Heart left ventricle (tissue), 16 donors: ENCODE data around the gene COL16A1. TPM values are rescaled to one million over a fixed set of nuclear protein-coding genes. Genes with fewer than 3 reads are reported as not detected.

Experiments
- ATAC-seq, 4 donors: fragments of 200-7000 bp; cut with Tn5 transposase; one replicate each; pipeline ENCODE4 v1.9.1; 2020 to 2022; ENCODE audit warnings: moderate library complexity in 4 of 4, mild to moderate bottlenecking in 3 of 4, moderate number of reproducible peaks in 1 of 4
- DNase-seq, 5 donors: peaks; one replicate each; pipeline ENCODE4 v3.0.0-alpha.2; 2020
- H3K27ac ChIP-seq, 12 donors: fragments of 200-600 bp; sonication (generic) in 4 of 12; one replicate each; pipeline versions ENCODE4 v1.5.0 to v1.8.0; 2016 to 2022; ENCODE audit warnings: mild to moderate bottlenecking in 2 of 12
- H3K27me3 ChIP-seq, 9 donors: fragments of 200-600 bp; sonication (generic) in 2 of 9; one replicate each; pipeline versions ENCODE4 v1.5.1 to v1.8.0; 2016 to 2022; ENCODE audit warnings: mild to moderate bottlenecking in 3 of 9
- H3K36me3 ChIP-seq, 9 donors: fragments of 200-600 bp; sonication (generic) in 2 of 9; one replicate each; pipeline versions ENCODE4 v1.5.0 to v1.8.0; 2018 to 2022; ENCODE audit warnings: mild to moderate bottlenecking in 2 of 9
- H3K4me1 ChIP-seq, 12 donors: fragments of 200-600 bp; sonication (generic) in 4 of 12; one replicate each; pipeline versions ENCODE4 v1.5.0 to v1.8.0; 2016 to 2022; ENCODE audit warnings: mild to moderate bottlenecking in 3 of 12
- H3K4me3 ChIP-seq, 12 donors: fragments of 200-600 bp; sonication (generic) in 4 of 12; one replicate each; pipeline versions ENCODE4 v1.5.0 to v1.8.0; 2017 to 2022; ENCODE audit warnings: mild to moderate bottlenecking in 9 of 12, moderate library complexity in 4 of 12
- H3K9me3 ChIP-seq, 12 donors: fragments of 200-600 bp; sonication (generic) in 4 of 12; one replicate each; pipeline versions ENCODE4 v1.5.0 to v1.8.0; 2016 to 2022; ENCODE audit warnings: mild to moderate bottlenecking in 1 of 12
- POLR2A ChIP-seq, 2 donors: fragments of 450-650 bp; IDR thresholded peaks; one replicate each; pipeline ENCODE4 v1.6.1; 2017; ENCODE audit warnings: antibody characterized with exemption in 2 of 2, mild to moderate bottlenecking in 2 of 2, moderate library complexity in 2 of 2
- WGBS, 4 donors: extraction: QIAGEN DNeasy Blood & Tissue Kit in 2 of 4; methylation state at CpG; one replicate each; pipeline versions ENCODE4 v1.1.5 to v1.1.7; 2013 to 2018; 5-methylcytosine and 5-hydroxymethylcytosine counted together
- intact Hi-C, 10 donors: fragments of 100-400 bp; cut with DNase I; formaldehyde crosslinking; loops; one replicate each; pipeline versions ENCODE4 v1.11.1 to v1.14.2; 2022
- polyA plus RNA-seq, 2 donors: library from polyadenylated mRNA; stranded (reverse); fragments of 200-250 nt; gene quantifications; one replicate each; pipeline ENCODE4 v1.2.3, GENCODE V29; 2013
- total RNA-seq, 9 donors: library from RNA; depleted of rRNA in 2 of 9; stranded (reverse); fragments of >200 nt in 2 of 9; fragmentation: NEBNext Ultra II Directional in 3 of 9; extraction: Animal tissue kit (Norgen Biotek cat#: 25700) in 3 of 9; gene quantifications; one replicate each; pipeline versions ENCODE4 v1.1.0 to v1.2.4, GENCODE V29; 2016 to 2023
- TF ChIP-seq, protein P1 (sequence below), 12 donors: fragments of 200-600 bp; sonication (generic) in 4 of 12; IDR thresholded peaks; one replicate each; pipeline versions ENCODE4 v1.5.0 to v1.8.0; 2018 to 2022; ENCODE audit warnings: antibody characterized with exemption in 12 of 12, mild to moderate bottlenecking in 5 of 12
- donor health status: ischemic (EF 13 %, LVEDD 7.1; RV severe dilation, severe dysfunction).
- donor health status: healthy with polysubstance abuse.
- donor health status: DM: no; HTN: yes; CAD: no.
- donor health status: DM: no; HTN: no; CAD: no.
- donor health status: ischemic (EF 25% LVEDD 6.9; RV normal size, moderate dysfunction).
- donor health status: ischemic (EF 25% LVEDD 5.7; RV mildly dilated, moderate dysfunction).
- donor health status: healthy.
- donor health status: DM: yes; HTN: yes; CAD: no.
- donor health status: ischemic (EF 35%, LVEDD 5.7; RV mildly dilated, moderate dysfunction).
- donor health status: nonischemic (EF 11% LVEDD 7.7; RV severe dilation, severe dysfunction).
- donor health status: DM: yes; HTN: yes; CAD: no.
- donor health status: PGD.
- donor health status: ischemic (EF 29% LVEDD 5.4; RV normal size, mild dysfunction).
- donor health status: nonischemic (EF 23%, LVEDD 6.1; RV moderate dilation, normal function).

COL16A1 gene
- total and polyA plus RNA-seq, 11 donors = 7.5 to 24.1 (median 13.1) TPM

DNA sequence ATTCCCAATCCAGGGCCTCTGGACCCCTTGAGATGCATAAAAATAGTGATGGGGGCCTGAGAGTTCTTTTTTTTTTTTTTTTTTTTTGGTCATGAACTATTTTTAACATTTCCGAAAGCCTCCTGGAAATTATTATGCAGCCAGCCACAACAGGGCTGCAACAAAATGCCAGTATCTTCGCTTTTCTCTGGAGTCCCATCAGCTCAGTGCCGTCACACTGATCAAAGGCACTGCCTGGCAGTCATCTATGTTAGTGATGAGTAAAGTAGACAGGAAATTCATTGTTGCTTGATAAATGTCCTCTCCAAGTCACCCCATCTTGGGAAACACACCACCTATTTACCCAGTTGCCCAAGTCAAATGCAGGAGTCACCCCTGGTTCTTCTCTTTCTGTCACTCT, 43.9 kb downstream of the COL16A1 start:
- Histone ChIP-seq H3K4me1 (no peaks in the 10 kb centered on the region), H3K36me3 (peaks cover 0 to 46% (median 0%) of the 10 kb centered on the region in 9 donors), H3K27me3 (no peaks in the 10 kb centered on the region), H3K4me3 (no peak overlapping the region), H3K9me3 (no peaks in the 10 kb centered on the region), H3K27ac (no peak overlapping the region)
- DNase-seq = no peak
- ATAC-seq = no peak
- 83 to 87% (median 85%) methylated on average over 3 of the region's 3 CpGs for WGBS, 4 donors
- intact Hi-C loops = loop anchor here in 9 of 10 donors (5.0 to 10.0 kb wide), 7 partner anchors 57 to 405 kb away; no protein-coding TSS in a partner anchor
- TF ChIP-seq, protein P1, sequence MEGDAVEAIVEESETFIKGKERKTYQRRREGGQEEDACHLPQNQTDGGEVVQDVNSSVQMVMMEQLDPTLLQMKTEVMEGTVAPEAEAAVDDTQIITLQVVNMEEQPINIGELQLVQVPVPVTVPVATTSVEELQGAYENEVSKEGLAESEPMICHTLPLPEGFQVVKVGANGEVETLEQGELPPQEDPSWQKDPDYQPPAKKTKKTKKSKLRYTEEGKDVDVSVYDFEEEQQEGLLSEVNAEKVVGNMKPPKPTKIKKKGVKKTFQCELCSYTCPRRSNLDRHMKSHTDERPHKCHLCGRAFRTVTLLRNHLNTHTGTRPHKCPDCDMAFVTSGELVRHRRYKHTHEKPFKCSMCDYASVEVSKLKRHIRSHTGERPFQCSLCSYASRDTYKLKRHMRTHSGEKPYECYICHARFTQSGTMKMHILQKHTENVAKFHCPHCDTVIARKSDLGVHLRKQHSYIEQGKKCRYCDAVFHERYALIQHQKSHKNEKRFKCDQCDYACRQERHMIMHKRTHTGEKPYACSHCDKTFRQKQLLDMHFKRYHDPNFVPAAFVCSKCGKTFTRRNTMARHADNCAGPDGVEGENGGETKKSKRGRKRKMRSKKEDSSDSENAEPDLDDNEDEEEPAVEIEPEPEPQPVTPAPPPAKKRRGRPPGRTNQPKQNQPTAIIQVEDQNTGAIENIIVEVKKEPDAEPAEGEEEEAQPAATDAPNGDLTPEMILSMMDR (IDR thresholded peaks at IDR 0.05) = no peak
- no peak for TF ChIP-seq POLR2A (IDR thresholded peaks at IDR 0.05)

DNA sequence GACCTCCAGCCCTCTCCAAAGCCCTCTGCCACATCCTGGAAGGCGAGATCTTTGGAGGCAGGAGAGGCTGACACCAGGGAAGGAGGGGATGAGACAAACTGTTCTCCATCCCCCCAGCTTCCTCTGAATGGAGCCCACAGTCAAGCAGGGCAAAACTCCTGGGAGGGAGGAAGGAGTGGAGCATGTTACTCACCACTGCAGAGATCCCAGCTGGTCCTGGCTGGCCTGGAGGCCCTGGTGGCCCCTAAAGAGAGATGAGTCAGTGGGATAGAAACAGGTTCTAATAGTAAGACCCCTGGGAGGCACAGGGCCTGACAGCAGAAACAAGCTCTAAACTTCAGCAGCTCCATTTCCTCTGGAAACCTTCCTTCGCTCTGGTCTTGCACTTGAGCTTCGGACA, 45.1 kb downstream of the COL16A1 start:
- DNase-seq = no peak
- Histone ChIP-seq H3K4me3 (no peak overlapping the region), H3K9me3 (no peaks in the 10 kb centered on the region), H3K36me3 (peaks cover 0 to 51% (median 0%) of the 10 kb centered on the region in 9 donors), H3K27ac (no peak overlapping the region), H3K27me3 (no peaks in the 10 kb centered on the region), H3K4me1 (no peaks in the 10 kb centered on the region)
- no peak for ATAC-seq
- intact Hi-C loops = no loop called here
- TF ChIP-seq, protein P1 (IDR thresholded peaks at IDR 0.05) = no peak
- TF ChIP-seq POLR2A (IDR thresholded peaks at IDR 0.05) = no peak
- WGBS, 4 donors = 90 to 100% (median 95%) methylated on average over 2 to 3 of the region's 3 CpGs

- no peak overlapping the region for H3K4me3 ChIP-seq
- DNase-seq = no peak
- TF ChIP-seq POLR2A (IDR thresholded peaks at IDR 0.05) = no peak
- TF ChIP-seq, protein P1 (IDR thresholded peaks at IDR 0.05) = no peak
- no peak overlapping the region for H3K27ac ChIP-seq
- no peaks in the 10 kb centered on the region for H3K27me3 ChIP-seq
- WGBS, 4 donors = 89 to 93% (median 91%) methylated on average over 10 to 12 of the region's 12 CpGs
- ATAC-seq = no peak
- peaks cover 0 to 54% (median 3%) of the 10 kb centered on the region in 9 donors for H3K36me3 ChIP-seq
- no peaks in the 10 kb centered on the region for H3K4me1 ChIP-seq
- intact Hi-C loops = no loop called here
- H3K9me3 ChIP-seq = no peaks in the 10 kb centered on the region
Measured at GRCh38 chr1:31657972-31658510, 45.8 kb downstream of the COL16A1 start.

GRCh38 chr1:31657020-31657804, 46.6 kb downstream of the COL16A1 start:
- DNase-seq (no peak), ATAC-seq (no peak)
- intact Hi-C loops = no loop called here
- Histone ChIP-seq H3K9me3 (no peaks in the 10 kb centered on the region), H3K4me1 (no peaks in the 10 kb centered on the region), H3K4me3 (no peak overlapping the region), H3K27ac (no peak overlapping the region), H3K27me3 (no peaks in the 10 kb centered on the region), H3K36me3 (peaks cover 0 to 58% (median 4%) of the 10 kb centered on the region in 9 donors)
- TF ChIP-seq POLR2A (IDR thresholded peaks at IDR 0.05) = no peak
- TF ChIP-seq, protein P1 (IDR thresholded peaks at IDR 0.05) = no peak
- WGBS, 4 donors = 86 to 90% (median 88%) methylated on average over 14 of the region's 14 CpGs
